Anterior cingulate cortex (tissue), 58 donors: Measurements from ENCODE around the gene BIVM.
"Not testable (repeated sequence)": the region's sequence is repeated elsewhere in the genome, so short reads cannot be mapped to it uniquely, and the experiment has no call there.

ENCODE experiments used
- DNase-seq, 58 donors: peaks; one replicate each; lab custom pipeline; 2025; lab: John Stamatoyannopoulos, UW

BIVM gene, protein sequence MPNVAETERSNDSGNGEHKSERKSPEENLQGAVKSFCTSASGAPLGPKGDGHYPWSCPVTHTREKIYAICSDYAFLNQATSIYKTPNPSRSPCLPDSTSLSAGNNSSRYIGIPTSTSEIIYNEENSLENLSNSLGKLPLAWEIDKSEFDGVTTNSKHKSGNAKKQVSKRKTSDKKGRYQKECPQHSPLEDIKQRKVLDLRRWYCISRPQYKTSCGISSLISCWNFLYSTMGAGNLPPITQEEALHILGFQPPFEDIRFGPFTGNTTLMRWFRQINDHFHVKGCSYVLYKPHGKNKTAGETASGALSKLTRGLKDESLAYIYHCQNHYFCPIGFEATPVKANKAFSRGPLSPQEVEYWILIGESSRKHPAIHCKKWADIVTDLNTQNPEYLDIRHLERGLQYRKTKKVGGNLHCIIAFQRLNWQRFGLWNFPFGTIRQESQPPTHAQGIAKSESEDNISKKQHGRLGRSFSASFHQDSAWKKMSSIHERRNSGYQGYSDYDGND

GRCh38 chr13:102798581-102799425 lies at the start of gene BIVM, which contains the start of gene POGLUT2:
Gene BIVM (plus strand): TSS chr13:102799119. CDS start chr13:102807268, 8,149 bp downstream.
Gene POGLUT2 (minus strand): TSS chr13:102798976. CDS start chr13:102798670, 306 bp downstream.
- peak; percentile 41 to 94 (median 85) for DNase-seq

DNA sequence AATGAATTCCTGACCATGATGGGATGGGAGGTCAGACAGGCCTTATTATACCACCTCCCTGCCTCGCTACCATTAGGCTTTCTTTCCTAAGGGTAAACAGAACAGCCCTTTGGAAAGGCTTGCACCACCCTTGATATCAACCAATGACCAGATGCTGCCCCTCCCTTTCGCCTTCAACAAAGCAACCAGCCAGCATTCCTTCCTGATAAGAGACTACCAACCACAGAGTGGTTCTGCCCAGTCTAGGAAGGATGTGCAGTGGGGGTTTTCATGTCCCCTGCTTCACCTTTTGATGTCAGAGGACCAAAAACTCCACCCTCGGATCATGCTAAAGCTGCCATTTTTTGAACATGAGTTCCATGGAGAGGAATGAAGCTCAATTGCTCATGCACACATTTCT lies 47.0 kb upstream of the BIVM start:
- DNase-seq: no peak

- DNase-seq: no peak
These were observed 41.9 kb upstream of the BIVM start for GRCh38 chr13:102757006-102757405.

DNA sequence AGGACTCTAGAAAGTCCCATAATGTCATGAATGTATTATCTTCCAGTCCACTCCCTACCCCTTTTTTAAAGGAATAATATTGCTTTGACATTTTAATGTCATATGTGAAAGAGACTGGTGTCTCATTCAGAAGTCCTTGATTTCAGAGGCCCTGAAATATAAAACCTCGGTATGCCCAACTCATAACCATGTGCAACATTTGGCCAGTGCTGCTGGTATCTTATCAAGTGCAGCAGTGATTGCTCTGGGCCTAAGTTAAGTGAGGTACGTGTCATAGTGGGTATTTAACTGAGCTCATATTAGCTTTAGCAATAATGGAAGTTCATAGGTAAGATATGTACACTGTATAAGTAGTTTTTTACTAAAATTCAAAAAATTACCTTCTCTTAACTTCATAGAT lies 40.1 kb upstream of the BIVM start:
- no peak for DNase-seq

- DNase-seq: no peak
These were observed 37.8 kb upstream of the BIVM start for GRCh38 chr13:102761071-102761470.

GRCh38 chr13:102763741-102764140 lies 35.2 kb upstream of the BIVM start:
- no peak for DNase-seq

DNA sequence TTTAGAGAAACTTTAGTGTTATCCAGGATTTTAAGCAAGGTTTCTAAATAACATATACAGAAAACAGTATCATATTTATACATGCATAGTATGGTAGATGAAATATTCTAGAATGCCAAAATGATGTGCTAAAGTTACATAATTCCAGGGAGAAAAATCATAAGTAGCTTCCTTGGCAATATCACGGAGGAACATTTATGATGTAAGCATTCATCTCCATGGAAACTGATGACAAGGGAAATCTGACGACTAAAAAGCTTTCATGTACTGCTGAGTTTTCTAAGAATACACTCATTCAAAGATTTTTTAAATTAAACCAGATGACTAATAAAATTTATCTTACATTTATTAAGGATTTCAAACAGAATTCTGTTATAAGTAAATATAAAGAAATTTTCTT lies 30.0 kb upstream of the BIVM start:
- DNase-seq: no peak

- DNase-seq: no peak
These were observed 29.2 kb upstream of the BIVM start for GRCh38 chr13:102769679-102770078.

GRCh38 chr13:102770435-102770834 lies 28.5 kb upstream of the BIVM start:
- no peak for DNase-seq

DNA sequence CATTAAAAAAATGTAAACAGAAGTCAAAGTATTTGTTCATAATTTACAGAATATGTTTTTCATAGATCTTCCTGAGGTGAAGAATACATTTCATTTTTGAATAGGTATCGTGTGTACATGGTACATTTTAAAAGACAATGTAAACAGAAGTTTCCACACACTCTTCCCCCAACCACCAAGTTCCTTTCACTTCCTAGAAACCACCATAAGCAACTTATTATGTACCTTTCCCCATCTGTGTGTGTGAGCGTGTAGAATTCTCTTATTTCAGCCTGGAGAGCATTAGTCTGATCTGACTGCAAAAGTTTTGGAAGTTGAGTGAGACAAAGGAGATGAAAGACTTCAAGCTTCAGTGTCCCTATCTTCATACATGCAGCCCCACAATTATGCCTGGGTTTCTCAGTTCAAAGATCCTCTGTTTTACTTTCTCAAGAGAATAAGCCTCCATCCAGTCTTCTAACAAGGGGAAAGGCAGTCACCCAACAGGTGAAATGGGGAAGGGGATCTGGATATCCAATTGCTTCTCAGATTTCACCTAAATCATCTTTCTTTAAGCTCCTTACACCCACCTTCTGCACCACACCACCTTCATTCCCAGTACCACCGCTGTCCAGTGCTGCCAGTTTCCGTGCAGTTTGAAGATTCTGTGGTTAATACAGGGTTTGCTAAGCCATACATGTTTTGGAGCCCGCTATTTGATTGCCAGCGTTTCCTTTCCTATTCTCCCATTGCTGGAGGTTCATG lies 27.4 kb upstream of the BIVM start:
- no peak for DNase-seq

DNA sequence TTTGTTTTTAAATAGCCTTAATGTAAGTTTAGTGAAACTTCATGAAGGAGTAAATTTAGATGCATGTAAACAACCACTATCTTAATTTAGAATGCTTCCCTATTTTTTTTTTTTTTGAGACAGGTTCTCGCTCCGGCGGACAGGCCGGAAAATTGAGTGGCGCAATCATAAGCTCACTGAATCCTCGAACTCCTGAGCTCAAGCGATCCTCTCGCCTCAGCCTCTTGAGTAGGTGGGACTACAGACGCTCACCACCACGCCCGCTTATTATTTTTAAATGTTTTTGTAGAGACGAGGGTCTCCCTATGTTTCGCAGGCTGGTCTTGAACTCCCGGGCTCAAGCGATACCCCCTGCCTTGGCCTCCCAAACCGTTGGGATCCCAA lies 26.9 kb upstream of the BIVM start:
- DNase-seq: no peak

- peak in 57 of 58 donors; percentile 28 to 88 (median 75) for DNase-seq
These were observed 25.3 kb upstream of the BIVM start, which contains the start of gene TEX30 for GRCh38 chr13:102773441-102774213. Gene TEX30 (minus strand): TSS chr13:102773786. CDS start chr13:102770026, 3,760 bp downstream.

GRCh38 chr13:102774214-102774568 lies 24.7 kb upstream of the BIVM start:
- DNase-seq: peak in 5 of 58 donors; percentile 19 to 42 (median 30)

GRCh38 chr13:102774591-102775520 lies 24.1 kb upstream of the BIVM start:
- DNase-seq: no peak

DNA sequence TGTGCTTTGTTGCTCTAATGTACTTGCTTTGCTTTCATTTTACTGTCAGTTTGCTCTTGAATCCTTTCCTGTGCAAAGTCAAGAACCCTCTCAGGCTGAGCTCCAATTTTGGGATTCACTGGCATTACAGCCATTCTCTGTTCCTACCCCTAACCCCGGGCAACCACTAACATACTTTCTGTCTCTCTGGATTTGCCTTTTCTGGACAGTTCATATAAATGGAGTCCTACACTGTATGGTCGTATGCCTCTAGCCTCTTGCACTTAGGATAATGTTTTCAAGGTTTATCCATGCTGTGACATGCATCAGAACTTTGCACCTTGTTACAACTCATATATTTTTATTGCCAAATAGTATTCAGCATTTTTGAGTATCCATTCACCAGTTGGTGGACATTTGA lies 22.6 kb upstream of the BIVM start:
- no peak for DNase-seq

- no peak for DNase-seq
These were observed 21.2 kb upstream of the BIVM start for GRCh38 chr13:102777736-102778135.

- no peak for DNase-seq
These were observed 19.3 kb upstream of the BIVM start for GRCh38 chr13:102779436-102780159.

GRCh38 chr13:102780656-102781055 lies 18.3 kb upstream of the BIVM start:
- DNase-seq: not testable (repeated sequence)
